Bronchial epithelial cell (primary cell): Measurements from ENCODE around the gene PTGIS. TPM values are rescaled to one million over a fixed set of nuclear protein-coding genes. Genes with fewer than 3 reads are reported as not detected.

Experiments used
- DNase-seq: peaks from one replicate; pipeline ENCODE4 v3.0.0-alpha.2; 2010; ENCODE audit warnings: low read depth
- FAIRE-seq: peaks from 2 replicates; lab custom pipeline; 2011; peaks lifted over from hg19 to GRCh38; lab: Jason Lieb, UNC
- H3K27me3 ChIP-seq: 2 replicates; pipeline ENCODE4 v1.5.1; 2011; ENCODE audit warnings: low read length; ENCODE audit not compliant: control insufficient read depth, insufficient read depth
- H3K36me3 ChIP-seq: 2 replicates; pipeline ENCODE4 v1.5.1; 2011; ENCODE audit warnings: low read length; ENCODE audit not compliant: control insufficient read depth, insufficient read depth
- H3K4me3 ChIP-seq: 2 replicates; pipeline ENCODE4 v1.5.1; 2011; ENCODE audit warnings: mild to moderate bottlenecking, low read depth, low read length, control low read depth
- CTCF ChIP-seq: IDR thresholded peaks from 2 replicates; pipeline ENCODE4 v1.5.1; 2011; ENCODE audit warnings: mild to moderate bottlenecking, moderate library complexity, low read length, control low read depth, inconsistent platforms; ENCODE audit not compliant: insufficient read depth, severe bottlenecking
- total RNA-seq: library from RNA; depleted of rRNA; stranded (reverse); fragments of >200 nt; gene quantifications from 2 replicates; pipeline ENCODE4 v1.2.1, GENCODE V29; 2014

PTGIS gene
- total RNA-seq, 1 donor from 2014 or later, result 4.7 TPM

- Histone ChIP-seq H3K36me3 (no peaks in the 10 kb centered on the region), H3K27me3 (no peaks in the 10 kb centered on the region), H3K4me3 (no peak overlapping the region)
- FAIRE-seq (no peak), DNase-seq (no peak)
- TF ChIP-seq CTCF, result no peak
Measured at GRCh38 chr20:49540687-49541435, 27.1 kb downstream of the PTGIS start.

GRCh38 chr20:49540232-49540620, 27.7 kb downstream of the PTGIS start:
- H3K4me3 ChIP-seq, result no peak overlapping the region
- no peaks in the 10 kb centered on the region for H3K27me3 ChIP-seq
- DNase-seq, result no peak
- no peak for TF ChIP-seq CTCF
- FAIRE-seq, result no peak
- no peaks in the 10 kb centered on the region for H3K36me3 ChIP-seq

- no peak overlapping the region for H3K4me3 ChIP-seq
- FAIRE-seq (no peak), DNase-seq (no peak)
- no peaks in the 10 kb centered on the region for H3K27me3 ChIP-seq
- H3K36me3 ChIP-seq, result no peaks in the 10 kb centered on the region
- no peak for TF ChIP-seq CTCF
Measured at GRCh38 chr20:49539481-49540231, 28.3 kb downstream of the PTGIS start.

GRCh38 chr20:49538950-49539349, 29.0 kb downstream of the PTGIS start:
- TF ChIP-seq CTCF, result no peak
- DNase-seq (no peak), FAIRE-seq (no peak)
- Histone ChIP-seq H3K36me3 (no peaks in the 10 kb centered on the region), H3K27me3 (no peaks in the 10 kb centered on the region), H3K4me3 (no peak overlapping the region)

GRCh38 chr20:49534255-49534712, 33.7 kb downstream of the PTGIS start:
- FAIRE-seq (no peak), DNase-seq (peak; percentile 39)
- Histone ChIP-seq H3K4me3 (no peak overlapping the region), H3K27me3 (no peaks in the 10 kb centered on the region), H3K36me3 (no peaks in the 10 kb centered on the region)
- TF ChIP-seq CTCF, result peak; percentile 74
